Retinal pigment epithelial cell (primary cell): ENCODE results near the gene CHPT1.
"Not testable (repeated sequence)": the region's sequence is repeated elsewhere in the genome, so short reads cannot be mapped to it uniquely, and the experiment has no call there.

Source experiments
- DNase-seq: peaks from one replicate; pipeline ENCODE4 v3.0.0-alpha.2; 2010; ENCODE audit warnings: low read depth
- H3K4me3 ChIP-seq: 2 replicates; pipeline ENCODE4 v1.5.1; 2011; ENCODE audit warnings: mild to moderate bottlenecking, low read length, control low read depth, moderate library complexity
- TF ChIP-seq, protein P1 (sequence below): conservative IDR thresholded peaks from 2 replicates; pipeline ENCODE4 v1.5.1; 2011; ENCODE audit warnings: low read depth, low read length, control low read depth, inconsistent platforms

CHPT1 gene

GRCh38 chr12:101670007-101670671 is 27.3 kb upstream of the CHPT1 start:
- peak; percentile 12 for DNase-seq
- TF ChIP-seq, protein P1, sequence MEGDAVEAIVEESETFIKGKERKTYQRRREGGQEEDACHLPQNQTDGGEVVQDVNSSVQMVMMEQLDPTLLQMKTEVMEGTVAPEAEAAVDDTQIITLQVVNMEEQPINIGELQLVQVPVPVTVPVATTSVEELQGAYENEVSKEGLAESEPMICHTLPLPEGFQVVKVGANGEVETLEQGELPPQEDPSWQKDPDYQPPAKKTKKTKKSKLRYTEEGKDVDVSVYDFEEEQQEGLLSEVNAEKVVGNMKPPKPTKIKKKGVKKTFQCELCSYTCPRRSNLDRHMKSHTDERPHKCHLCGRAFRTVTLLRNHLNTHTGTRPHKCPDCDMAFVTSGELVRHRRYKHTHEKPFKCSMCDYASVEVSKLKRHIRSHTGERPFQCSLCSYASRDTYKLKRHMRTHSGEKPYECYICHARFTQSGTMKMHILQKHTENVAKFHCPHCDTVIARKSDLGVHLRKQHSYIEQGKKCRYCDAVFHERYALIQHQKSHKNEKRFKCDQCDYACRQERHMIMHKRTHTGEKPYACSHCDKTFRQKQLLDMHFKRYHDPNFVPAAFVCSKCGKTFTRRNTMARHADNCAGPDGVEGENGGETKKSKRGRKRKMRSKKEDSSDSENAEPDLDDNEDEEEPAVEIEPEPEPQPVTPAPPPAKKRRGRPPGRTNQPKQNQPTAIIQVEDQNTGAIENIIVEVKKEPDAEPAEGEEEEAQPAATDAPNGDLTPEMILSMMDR: peak; percentile 78
- no peak overlapping the region for H3K4me3 ChIP-seq

DNA sequence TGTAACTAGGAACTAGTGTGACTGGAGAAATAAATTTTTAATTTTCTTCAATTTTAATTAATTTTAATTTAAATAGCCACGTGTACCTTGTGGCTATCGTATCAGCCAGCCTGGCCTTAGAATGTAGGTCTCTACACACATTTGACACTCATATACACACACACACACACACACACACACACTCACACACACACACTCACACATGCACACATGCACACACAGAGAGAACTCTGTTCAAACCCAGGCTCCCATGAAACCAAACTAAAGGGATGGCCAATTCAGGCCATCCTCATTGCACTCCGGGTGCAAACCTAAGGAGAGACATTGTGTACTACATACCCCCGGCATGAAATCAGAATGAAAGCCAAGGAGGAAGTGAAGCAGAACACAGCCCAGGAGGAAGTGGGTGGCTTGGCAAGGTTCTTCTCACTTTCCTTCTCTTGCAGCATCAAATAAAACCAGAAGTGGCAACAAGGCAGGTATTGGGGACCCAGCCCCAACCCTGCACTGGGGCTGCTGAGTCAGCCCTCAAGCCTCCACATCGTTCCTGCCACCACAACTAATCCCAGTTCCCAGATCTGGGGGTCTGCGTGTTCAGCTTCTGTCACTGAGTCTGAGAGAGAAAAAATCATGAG is 26.2 kb upstream of the CHPT1 start:
- H3K4me3 ChIP-seq: no peak overlapping the region
- no peak for DNase-seq
- TF ChIP-seq, protein P1: no peak

DNA sequence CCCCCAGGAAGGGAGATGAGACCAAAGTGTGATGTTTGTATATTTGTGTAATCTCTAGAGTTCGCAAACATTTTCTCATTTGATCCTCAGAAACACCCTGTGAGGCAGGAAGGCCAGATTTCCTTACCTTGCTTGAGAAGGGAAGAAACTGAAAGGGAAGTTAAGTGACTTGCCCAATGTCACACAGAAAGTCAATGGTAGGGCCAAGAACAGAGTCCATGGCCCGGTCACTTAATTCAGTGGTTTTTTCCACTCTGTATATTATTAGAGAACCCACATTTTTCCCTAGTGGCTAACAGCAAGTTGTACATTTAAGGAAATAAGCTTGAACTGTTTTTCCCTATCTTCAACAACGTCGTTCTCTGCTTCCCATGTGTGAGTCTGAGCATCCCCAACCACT is 25.6 kb upstream of the CHPT1 start:
- DNase-seq: no peak
- TF ChIP-seq, protein P1: no peak
- H3K4me3 ChIP-seq: no peak overlapping the region

DNA sequence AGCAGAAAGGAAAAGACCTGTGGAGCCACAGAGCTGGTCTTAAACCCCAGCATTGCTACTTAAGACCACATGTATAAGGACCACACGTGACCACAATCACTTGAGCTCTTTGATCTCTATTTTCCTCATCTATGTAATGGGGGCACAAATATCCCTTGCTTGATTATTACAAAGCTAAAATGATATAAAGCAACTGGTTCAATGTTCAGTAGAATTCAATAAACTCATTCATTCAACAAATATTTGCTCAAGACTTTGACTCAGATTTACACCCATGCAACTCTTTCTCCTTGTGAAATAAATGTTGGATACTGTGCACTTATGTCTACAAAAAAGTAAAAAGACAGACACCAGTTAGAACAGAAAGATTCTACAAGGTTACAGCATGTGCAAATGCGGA is 21.9 kb upstream of the CHPT1 start:
- no peak overlapping the region for H3K4me3 ChIP-seq
- no peak for DNase-seq
- TF ChIP-seq, protein P1: no peak

DNA sequence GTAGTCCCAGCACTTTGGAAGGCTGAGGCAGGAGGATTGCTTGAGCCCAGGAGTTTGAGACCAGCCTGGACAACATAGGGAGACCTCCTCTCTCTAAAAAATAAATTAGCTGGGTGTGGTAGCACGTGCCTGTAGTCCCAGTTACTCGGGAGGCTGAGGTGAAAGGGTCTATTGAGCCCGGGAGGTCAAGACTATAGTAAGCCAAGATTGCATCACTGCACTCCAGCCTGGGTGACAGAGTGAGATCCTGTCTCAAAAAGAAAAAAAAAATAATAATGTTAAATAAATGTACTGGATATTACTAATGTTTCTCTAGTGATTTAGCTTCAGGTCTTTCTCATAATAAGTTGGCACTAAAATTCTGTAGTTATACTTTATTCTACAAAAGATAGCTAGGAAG is 20.9 kb upstream of the CHPT1 start:
- not testable (repeated sequence) for H3K4me3 ChIP-seq, DNase-seq

- DNase-seq: no peak
- no peak overlapping the region for H3K4me3 ChIP-seq
- TF ChIP-seq, protein P1: no peak
Measured at GRCh38 chr12:101678081-101678480, 19.4 kb upstream of the CHPT1 start.

- no peak for DNase-seq
- TF ChIP-seq, protein P1: no peak
- H3K4me3 ChIP-seq: no peak overlapping the region
Measured at GRCh38 chr12:101680240-101680639, 17.2 kb upstream of the CHPT1 start.

DNA sequence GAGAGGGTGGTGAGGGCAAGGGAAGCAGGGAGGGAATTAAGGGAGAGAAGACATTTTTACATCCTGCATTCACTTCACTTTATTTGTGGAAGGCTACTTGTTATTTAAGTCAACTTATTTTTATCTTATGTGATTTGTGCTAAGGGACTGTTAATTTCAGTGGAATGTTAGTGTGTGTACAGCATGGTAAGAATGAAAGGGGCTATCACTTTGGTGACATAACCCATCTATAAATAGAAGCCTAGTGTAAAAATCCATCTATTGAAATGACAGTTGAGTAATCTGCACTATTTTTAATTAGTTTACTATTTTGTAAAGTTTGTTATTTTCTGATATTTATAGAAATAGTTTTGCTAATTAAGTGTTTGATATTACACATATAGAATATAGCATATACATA is 16.8 kb upstream of the CHPT1 start:
- H3K4me3 ChIP-seq: no peak overlapping the region
- TF ChIP-seq, protein P1: no peak
- no peak for DNase-seq

GRCh38 chr12:101681627-101682026 is 15.8 kb upstream of the CHPT1 start:
- not testable (repeated sequence) for DNase-seq, H3K4me3 ChIP-seq
